ENCODE results near the gene CROCC2. TPM values are rescaled to one million over a fixed set of nuclear protein-coding genes. Genes with fewer than 3 reads are reported as not detected.

The CROCC2 gene
- total RNA-seq, 1 experiment from 2014 or later: not detected

DNA sequence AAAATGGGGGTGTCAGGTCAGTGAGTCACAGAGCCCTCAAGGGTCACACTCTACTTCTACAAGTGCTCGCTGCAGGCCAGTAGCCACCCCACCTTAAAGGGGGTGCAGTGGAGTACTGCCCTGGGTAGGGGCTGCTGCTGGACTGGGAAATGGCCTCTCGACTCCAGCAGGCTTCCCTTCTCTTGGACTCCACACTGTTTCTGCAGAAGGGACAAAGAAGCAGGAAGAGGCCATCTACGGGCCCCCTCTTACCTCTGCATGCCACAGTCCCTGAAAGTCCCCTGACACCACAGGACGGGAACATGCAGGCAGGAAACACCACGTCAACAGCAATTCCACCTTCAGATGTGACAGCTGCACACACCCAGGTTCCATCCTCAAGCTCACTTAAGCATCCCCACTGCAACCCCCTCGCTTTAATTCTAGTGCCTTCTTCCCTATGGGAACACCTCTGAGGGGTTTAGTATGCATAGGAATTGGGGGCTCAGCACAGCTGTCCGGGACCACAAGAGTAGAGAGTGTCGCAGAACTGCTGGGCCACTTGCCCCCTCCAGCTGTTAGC is 114.6 kb downstream of the CROCC2 start:
- DNase-seq (ENCODE audit: low read depth, low spot score): no peak
- BruUV-seq (replicated peaks): no TSS peak

More for the DNA sequence above, 114.6 kb downstream of the CROCC2 start:
- H3K27ac ChIP-seq (ENCODE audit: low read depth, low read length): no peak overlapping the region
- H3K9ac ChIP-seq (ENCODE audit: low read length): no peak overlapping the region
- H3K4me1 ChIP-seq (ENCODE audit: control insufficient read depth in 1 of 2, insufficient read depth in 2 of 2, low read length in 2 of 2): peaks cover 0 to 7% of the 10 kb centered on the region in 2 experiments; a peak in 1 of 4 replicates
- H3K27me3 ChIP-seq (ENCODE audit: insufficient read depth, low read length): no peaks in the 10 kb centered on the region
- no peak for ATAC-seq
- no peaks in the 10 kb centered on the region for H3K79me2 ChIP-seq (ENCODE audit: insufficient read depth, low read length)
- no peak overlapping the region for H2AFZ ChIP-seq (ENCODE audit: low read depth, low read length, poor library complexity, severe bottlenecking)
- TF ChIP-seq YY1 (IDR thresholded peaks at IDR 0.05; ENCODE audit: extremely low read depth, insufficient replicate concordance, low read depth, low read length) (no peak), ZNF274 (IDR thresholded peaks at IDR 0.05; ENCODE audit: low read depth, low read length) (no peak), CEBPB (IDR thresholded peaks at IDR 0.05; ENCODE audit: low read depth) (no peak), EZH2phosphoT487 (IDR thresholded peaks at IDR 0.05; ENCODE audit: borderline replicate concordance) (no peak), EGR1 (IDR thresholded peaks at IDR 0.05; ENCODE audit: low read depth) (no peak), RAD21 (IDR thresholded peaks at IDR 0.05; ENCODE audit: low read depth) (no peak), TCF7L2 (IDR thresholded peaks at IDR 0.05; ENCODE audit: borderline replicate concordance, extremely low read depth, insufficient read depth, insufficient read length) (no peak), JUND (IDR thresholded peaks at IDR 0.05) (no peak), POLR2AphosphoS5 (IDR thresholded peaks at IDR 0.05; ENCODE audit: low read depth, low read length) (no peak), SP1 (IDR thresholded peaks at IDR 0.05; ENCODE audit: low read depth) (no peak), CBX3 (IDR thresholded peaks at IDR 0.05; ENCODE audit: low read depth) (no peak), SIN3A (IDR thresholded peaks at IDR 0.05; ENCODE audit: low read depth) (no peak)
- TF ChIP-seq, protein P1, sequence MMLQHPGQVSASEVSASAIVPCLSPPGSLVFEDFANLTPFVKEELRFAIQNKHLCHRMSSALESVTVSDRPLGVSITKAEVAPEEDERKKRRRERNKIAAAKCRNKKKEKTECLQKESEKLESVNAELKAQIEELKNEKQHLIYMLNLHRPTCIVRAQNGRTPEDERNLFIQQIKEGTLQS (IDR thresholded peaks at IDR 0.05): no peak
- TF ChIP-seq, protein P2, sequence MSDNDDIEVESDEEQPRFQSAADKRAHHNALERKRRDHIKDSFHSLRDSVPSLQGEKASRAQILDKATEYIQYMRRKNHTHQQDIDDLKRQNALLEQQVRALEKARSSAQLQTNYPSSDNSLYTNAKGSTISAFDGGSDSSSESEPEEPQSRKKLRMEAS (IDR thresholded peaks at IDR 0.05): no peak
- TF ChIP-seq, protein P3, sequence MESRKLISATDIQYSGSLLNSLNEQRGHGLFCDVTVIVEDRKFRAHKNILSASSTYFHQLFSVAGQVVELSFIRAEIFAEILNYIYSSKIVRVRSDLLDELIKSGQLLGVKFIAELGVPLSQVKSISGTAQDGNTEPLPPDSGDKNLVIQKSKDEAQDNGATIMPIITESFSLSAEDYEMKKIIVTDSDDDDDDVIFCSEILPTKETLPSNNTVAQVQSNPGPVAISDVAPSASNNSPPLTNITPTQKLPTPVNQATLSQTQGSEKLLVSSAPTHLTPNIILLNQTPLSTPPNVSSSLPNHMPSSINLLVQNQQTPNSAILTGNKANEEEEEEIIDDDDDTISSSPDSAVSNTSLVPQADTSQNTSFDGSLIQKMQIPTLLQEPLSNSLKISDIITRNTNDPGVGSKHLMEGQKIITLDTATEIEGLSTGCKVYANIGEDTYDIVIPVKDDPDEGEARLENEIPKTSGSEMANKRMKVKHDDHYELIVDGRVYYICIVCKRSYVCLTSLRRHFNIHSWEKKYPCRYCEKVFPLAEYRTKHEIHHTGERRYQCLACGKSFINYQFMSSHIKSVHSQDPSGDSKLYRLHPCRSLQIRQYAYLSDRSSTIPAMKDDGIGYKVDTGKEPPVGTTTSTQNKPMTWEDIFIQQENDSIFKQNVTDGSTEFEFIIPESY (IDR thresholded peaks at IDR 0.05; ENCODE audit: extremely low read depth, insufficient replicate concordance, low read length): no peak
- TF ChIP-seq, protein P4, sequence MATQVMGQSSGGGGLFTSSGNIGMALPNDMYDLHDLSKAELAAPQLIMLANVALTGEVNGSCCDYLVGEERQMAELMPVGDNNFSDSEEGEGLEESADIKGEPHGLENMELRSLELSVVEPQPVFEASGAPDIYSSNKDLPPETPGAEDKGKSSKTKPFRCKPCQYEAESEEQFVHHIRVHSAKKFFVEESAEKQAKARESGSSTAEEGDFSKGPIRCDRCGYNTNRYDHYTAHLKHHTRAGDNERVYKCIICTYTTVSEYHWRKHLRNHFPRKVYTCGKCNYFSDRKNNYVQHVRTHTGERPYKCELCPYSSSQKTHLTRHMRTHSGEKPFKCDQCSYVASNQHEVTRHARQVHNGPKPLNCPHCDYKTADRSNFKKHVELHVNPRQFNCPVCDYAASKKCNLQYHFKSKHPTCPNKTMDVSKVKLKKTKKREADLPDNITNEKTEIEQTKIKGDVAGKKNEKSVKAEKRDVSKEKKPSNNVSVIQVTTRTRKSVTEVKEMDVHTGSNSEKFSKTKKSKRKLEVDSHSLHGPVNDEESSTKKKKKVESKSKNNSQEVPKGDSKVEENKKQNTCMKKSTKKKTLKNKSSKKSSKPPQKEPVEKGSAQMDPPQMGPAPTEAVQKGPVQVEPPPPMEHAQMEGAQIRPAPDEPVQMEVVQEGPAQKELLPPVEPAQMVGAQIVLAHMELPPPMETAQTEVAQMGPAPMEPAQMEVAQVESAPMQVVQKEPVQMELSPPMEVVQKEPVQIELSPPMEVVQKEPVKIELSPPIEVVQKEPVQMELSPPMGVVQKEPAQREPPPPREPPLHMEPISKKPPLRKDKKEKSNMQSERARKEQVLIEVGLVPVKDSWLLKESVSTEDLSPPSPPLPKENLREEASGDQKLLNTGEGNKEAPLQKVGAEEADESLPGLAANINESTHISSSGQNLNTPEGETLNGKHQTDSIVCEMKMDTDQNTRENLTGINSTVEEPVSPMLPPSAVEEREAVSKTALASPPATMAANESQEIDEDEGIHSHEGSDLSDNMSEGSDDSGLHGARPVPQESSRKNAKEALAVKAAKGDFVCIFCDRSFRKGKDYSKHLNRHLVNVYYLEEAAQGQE (IDR thresholded peaks at IDR 0.05; ENCODE audit: low read depth): no peak
- ChIA-PET CTCF (no interaction called here), POLR2A (no interaction called here), RAD21 (ENCODE audit: low non-redundant PET in 1 of 2, low total read pairs in 2 of 2, uncharacterized antibody in 2 of 2, unreplicated experiment in 2 of 2) (no interaction called here)
- no peak overlapping the region for H3K4me2 ChIP-seq (ENCODE audit: low read length)
- H3K9me2 ChIP-seq (ENCODE audit: insufficient read depth): no peaks in the 10 kb centered on the region
- no peaks in the 10 kb centered on the region for H4K20me1 ChIP-seq (ENCODE audit: insufficient read depth)
- no peak overlapping the region for H3K4me3 ChIP-seq (replicated peaks in 1 of 2; ENCODE audit: low read depth in 1 of 2, low read length in 2 of 2)
- intact Hi-C loops (cut with micrococcal nuclease): no loop called here
- H3K36me3 ChIP-seq (ENCODE audit: control insufficient read depth in 1 of 2, insufficient read depth in 2 of 2, low read length in 2 of 2): no peaks in the 10 kb centered on the region
- H3K9me3 ChIP-seq (ENCODE audit: control insufficient read depth in 1 of 2, insufficient read depth in 1 of 2, low read depth in 1 of 2, low read length in 2 of 2): peaks cover 5 to 7% of the 10 kb centered on the region in 2 experiments; a peak in 2 of 4 replicates
